GM18511 (cell line): ENCODE results near the gene CIAO1.
"Not testable (repeated sequence)": the region's sequence is repeated elsewhere in the genome, so short reads cannot be mapped to it uniquely, and the experiment has no call there.

Source experiments
- ATAC-seq: cut with Tn5 transposase; IDR thresholded peaks from one replicate; pipeline ENCODE4 v1.9.1; 2021; ENCODE audit warnings: mild to moderate bottlenecking, moderate library complexity; ENCODE audit not compliant: unreplicated experiment

The CIAO1 gene

GRCh38 chr2:96265840-96266679, at the start of gene CIAO1, which contains the start of gene TMEM127:
Gene CIAO1 (plus strand): TSS chr2:96266225. CDS start chr2:96266351, 126 bp downstream.
Gene TMEM127 (minus strand): TSS chr2:96265997. CDS start chr2:96265381, 616 bp downstream.
- peak; percentile 94 for ATAC-seq

DNA sequence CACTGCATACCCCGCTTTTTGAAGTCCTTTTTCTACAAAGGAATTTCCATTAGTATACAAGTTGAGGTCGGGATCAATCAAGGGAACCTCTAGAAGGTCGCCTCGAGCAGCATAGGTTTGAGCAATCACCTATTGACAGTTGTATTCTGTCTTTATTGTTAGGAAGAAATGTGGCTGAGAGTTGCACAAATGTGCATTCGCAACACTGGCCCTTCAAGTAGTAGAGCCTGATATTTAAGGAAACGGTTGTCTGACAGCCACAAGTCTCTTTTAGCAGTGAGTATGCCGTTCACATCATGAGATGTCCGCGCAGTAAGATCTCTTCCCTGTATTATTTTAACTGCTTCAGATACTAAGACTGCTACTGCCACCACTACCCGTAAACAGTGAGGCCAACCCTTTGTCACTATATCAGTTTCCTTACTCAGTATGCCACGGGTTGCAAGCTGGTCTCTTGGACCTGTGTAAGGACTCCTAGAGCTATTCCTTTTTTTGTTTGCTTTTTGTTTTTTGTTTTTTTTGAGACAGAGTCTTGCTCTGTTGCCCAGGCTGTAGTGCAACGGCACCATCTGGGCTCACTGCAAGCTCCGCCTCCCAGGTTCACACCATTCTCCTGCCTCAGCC, 47.4 kb upstream of the CIAO1 start:
- no peak for ATAC-seq

DNA sequence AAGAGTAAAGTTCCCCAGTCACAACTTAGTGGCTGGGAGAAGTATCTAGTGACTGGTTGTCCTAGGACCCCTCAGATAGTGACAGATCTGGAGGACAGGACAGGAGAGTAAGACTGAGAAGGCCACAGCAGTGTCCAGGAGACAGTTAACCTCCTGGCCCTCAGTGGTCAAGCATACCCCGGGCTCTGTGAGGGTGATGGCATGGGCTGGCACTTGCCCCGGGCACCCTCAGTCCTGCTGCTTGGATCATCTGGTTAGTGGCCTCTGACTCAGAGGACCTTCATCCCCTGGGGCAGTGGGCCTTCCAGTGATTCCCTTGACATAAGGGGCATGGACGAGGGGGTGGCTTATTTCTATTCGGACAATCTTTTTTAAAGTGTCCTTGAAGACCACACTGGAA, 46.1 kb upstream of the CIAO1 start:
- not testable (repeated sequence) for ATAC-seq

DNA sequence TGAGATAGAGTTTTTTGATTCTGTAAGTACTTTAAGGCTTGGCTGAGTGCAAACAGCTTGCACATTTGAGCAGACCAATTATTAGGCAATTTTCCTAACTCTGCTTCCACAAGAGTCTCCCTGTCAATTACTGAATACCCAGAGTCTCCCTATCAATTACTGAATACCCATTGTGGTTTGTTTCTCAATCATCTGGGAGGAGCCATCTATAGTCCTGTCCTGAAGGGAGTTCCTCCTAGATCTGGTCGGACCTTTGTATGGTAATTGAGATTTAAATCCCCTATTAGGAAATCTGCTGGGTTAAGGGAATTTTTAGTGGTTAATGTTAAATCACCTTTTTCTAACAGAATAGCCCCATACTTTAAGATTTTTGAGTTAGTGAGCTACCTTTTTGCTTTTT, 44.9 kb upstream of the CIAO1 start:
- not testable (repeated sequence) for ATAC-seq

GRCh38 chr2:96225016-96225533, 41.0 kb upstream of the CIAO1 start:
- peak; percentile 93 for ATAC-seq

DNA sequence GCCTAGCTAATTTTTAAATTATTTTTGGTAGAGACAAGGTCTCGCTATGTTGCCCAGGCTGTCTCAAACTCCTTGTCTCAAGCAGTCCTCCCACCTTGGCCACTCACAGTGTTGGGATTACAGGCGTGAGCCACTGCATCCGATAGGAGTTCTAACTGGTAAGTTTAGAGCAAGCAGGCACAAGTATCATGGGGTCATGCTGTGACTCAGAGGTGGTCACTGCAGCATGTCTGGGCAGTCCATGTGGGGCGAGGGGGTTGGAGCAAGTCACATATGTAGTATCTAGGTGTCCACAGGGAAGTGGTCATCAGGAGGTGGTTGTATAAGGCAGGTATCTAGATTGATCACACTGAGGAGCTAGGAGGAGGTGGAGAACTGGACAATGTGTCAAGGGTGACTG, 34.7 kb upstream of the CIAO1 start:
- ATAC-seq: no peak

GRCh38 chr2:96233436-96233835, 32.6 kb upstream of the CIAO1 start:
- ATAC-seq: no peak

DNA sequence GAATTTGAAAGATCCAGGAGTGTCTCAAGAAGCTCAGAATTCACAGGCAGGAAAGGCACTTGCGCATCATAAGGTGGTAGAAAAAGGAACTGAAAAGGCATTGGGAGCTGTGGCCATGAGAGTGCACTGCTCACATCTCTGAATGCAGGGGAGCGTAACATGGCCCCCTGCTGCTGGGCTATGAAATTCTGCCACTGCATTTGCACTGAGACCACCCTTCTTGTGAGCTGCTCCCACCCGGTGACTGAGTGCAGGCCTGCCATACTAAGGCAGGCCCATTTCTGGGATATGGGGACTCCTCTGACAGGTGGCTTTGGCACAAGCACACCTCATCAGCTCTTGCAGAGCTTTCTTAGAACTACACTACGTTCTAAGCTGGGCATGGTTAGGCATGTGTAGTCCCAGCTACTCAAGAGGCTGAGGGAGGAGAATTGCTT, 32.1 kb upstream of the CIAO1 start:
- ATAC-seq: peak; percentile 96

- no peak for ATAC-seq
Measured at GRCh38 chr2:96236882-96237281, 29.1 kb upstream of the CIAO1 start.

DNA sequence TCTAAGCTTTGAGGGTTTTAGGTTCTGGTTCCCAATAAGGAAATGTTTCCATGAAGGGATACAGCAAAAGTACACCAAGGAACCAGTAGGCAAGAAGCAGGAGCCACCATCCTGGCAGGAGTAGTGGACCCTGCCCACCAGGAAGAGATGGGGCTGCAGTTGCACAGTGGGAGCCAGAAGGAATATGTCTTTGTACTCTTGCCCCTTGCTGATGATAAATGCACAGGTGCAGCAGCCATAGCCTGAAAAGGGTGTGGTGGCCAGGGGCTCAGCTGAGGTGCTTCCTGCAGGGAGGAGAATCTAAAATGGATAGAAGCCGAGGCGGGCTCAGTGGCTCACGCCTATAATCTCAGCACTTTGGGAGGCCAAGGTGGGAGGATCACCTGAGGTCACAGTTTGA, 27.8 kb upstream of the CIAO1 start:
- no peak for ATAC-seq

DNA sequence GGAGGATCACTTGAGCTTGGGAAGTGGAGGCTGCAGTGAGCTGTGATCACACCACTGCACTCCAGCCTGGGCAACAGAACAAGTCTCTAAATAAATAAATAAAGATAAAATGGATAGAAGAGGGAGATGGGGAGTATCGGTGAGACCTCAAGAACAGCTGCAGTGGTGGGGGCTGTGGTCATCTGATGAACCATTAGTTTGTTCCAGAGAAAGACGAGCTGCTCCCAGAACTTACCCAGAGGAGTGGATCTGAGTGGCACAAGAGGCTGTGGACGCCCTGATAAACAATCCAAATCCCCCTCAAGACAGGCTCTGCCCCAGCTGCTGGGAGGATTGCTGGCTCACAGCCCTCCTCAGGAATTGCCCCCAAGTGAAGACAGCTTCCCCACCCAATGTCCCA, 26.9 kb upstream of the CIAO1 start:
- ATAC-seq: no peak

DNA sequence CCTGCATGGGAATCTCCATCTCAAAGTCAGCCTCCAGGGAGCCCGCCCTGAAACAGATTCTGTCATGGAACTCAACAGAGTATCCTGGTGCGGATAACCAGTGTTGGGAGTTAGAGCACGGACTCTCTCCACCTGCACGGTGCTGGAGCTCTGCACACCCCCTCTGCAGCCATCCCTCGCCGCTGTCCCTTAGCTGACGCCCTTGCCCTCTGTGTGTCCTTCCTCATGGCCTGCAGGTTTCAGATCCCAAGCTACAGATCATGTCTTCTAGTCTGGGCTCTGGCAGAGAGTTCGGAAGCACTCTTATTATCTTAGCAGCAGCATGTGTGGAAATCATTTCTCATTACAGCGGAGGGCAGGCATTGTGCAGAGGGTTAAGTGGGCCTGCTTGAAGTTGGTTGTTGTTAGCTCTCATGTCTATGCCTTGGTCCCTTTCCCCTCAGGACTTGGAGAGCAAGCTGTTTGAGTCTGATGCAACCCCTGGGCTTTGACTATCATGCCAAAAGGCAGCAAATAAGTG, 26.2 kb upstream of the CIAO1 start:
- ATAC-seq: no peak

DNA sequence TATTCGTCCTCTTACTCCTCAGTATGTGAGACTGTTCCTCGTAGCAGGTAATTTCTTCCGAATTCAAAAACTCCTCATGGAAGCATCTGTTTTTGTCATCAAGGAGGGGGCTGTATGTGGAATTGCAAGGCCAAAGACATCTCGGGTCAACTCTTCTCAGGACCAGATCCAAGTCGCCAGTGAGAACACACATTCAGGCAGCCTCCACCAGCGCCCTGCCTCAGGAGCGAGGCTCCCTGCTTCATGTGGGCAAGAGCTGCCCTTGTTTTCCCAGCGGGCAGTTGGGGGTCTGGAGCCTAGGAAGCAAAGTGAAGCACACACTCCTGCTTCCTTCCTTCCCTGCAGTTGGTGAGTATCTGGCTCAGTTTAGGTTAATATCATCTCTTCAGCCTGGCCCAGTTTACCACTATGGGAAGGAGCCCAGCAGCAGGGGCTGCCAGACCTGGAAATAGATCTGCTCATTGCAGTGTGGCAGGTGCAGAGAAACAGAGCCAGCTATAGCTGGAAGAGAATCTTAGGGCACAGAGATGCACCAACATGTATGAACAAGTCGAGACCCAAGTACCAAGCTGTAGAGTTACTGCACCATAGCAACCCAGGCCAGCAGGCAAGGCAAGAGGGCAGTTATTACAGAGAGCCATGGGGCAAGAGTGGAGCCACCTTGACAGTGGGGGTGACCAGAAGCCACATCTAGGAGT, 25.5 kb upstream of the CIAO1 start:
- no peak for ATAC-seq

- no peak for ATAC-seq
Measured at GRCh38 chr2:96241227-96241626, 24.8 kb upstream of the CIAO1 start.

- ATAC-seq: peak; percentile 94
Measured at GRCh38 chr2:96241900-96242611, 24.0 kb upstream of the CIAO1 start.

DNA sequence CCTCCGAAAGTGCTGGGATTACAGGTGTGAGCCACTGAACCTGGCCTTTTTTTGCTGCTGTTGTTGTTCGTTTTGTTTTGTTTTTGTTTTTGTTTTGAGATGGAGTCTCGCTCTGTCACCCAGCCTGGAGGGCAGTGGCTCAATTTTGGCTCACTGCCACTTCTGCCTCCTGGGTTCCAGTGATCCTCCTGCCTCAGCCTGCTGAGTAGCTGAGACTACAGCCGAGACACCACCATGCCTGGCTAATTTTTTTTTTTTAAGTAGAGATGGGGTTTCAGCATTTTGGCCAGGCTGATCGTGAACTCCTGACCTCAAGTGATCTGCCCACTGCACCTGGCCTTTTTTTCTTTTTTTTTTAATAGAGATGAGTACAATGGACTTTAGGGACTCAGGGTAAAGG, 22.2 kb upstream of the CIAO1 start:
- no peak for ATAC-seq

GRCh38 chr2:96245609-96246390, 20.2 kb upstream of the CIAO1 start:
- no peak for ATAC-seq

GRCh38 chr2:96247009-96247408, 19.0 kb upstream of the CIAO1 start:
- ATAC-seq: no peak

DNA sequence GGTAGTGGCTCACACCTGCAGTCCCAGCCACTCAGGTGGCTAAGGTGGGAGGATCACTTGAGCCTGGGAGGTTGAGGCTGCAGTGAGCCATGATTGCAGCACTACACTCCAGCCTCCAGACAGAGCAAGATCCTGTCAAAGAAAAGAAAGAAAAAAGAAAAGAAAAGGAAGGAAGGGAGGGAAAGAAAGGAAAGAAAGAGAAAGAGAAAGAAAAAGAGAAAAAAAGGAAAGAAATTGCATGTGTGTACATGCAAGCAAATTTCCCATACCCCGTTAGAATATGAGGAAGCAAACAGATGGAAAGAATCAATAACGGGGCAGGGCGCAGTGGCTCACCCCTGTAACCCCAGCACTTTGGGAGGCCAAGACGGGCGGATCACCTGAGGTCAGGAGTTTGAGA, 18.1 kb upstream of the CIAO1 start:
- ATAC-seq: no peak

- no peak for ATAC-seq
Measured at GRCh38 chr2:96248624-96249023, 17.4 kb upstream of the CIAO1 start.
